HG03066 (cell line): Measurements from ENCODE around the gene RANBP3L.
"Not testable (repeated sequence)": the region's sequence is repeated elsewhere in the genome, so short reads cannot be mapped to it uniquely, and the experiment has no call there.

Experiments used
- ATAC-seq: cut with Tn5 transposase; IDR thresholded peaks from one replicate; pipeline ENCODE4 v1.9.1; 2021; ENCODE audit warnings: low read depth; ENCODE audit not compliant: unreplicated experiment

The RANBP3L gene

DNA sequence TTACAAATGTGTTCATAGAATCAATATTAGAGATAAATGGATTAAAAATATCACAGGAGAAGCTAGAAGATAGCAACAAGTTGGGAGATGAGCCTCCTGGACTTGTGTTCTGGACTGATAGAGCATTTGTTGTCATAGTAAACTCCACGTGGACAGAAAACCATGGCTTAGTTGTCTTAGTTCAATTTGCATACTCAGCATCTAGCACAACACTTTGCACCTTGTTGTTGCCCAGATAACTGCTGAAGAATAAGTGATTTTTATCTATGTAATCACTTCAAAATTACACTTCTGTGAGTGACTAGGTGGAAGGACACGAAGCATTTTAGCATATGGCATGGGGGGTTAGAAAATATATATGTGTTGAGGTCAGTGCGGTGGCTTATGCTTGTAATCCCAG is 4.0 kb downstream of the RANBP3L start:
- no peak for ATAC-seq

DNA sequence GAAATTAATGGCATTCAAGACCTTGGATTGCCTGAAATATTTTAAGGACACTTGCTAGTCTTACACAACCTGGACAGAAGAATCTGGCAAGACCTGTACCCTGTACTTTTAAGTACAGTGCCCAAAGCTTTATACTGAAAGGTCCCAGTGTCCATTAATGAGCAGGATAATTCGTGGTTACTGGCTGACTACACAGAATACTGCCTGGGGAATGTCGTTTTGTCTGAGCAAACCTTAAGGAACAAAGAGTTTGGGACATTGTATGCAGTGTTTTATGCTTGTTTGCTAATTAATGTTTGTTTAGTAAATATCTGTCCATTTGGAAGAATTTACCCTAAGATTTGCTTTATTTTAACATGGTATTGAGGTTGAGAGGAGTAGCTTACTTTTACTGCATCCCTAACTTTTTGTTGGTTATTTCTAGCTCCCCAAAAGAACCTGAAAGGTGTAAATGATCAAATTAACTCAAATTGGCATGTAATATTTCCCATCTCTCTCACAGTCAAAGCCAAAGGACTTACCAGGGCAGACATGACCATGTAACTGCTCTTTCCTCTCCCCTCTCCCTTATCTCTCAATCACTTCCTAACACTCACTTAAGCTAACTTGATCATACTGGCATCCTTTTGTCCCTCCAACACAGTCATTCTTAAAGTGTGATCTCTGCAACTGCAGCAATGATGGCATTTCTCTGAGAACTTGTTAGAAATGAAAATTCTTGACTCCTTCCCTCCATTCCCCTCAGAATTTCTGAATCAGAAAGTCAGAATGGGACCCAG is 15.7 kb downstream of the RANBP3L start:
- no peak for ATAC-seq

DNA sequence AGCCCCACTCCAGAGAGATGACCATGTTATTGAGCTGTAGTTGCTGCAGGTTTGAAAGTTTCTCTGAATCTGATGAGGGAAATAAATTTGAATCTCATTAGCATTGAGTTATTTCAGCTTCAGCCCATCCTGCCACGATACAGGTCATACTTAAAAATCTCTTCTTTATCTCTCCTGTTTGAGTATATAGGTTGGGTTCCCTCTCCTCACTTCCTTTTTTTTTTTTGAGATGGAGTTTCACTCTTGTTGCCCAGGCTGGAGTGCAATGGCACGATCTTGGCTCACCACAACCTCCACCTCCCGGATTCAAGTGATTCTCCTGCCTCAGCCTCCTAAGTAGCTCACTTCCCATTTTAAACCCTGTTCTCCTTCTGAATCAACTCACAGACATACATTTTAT is 17.9 kb downstream of the RANBP3L start:
- ATAC-seq = not testable (repeated sequence)

DNA sequence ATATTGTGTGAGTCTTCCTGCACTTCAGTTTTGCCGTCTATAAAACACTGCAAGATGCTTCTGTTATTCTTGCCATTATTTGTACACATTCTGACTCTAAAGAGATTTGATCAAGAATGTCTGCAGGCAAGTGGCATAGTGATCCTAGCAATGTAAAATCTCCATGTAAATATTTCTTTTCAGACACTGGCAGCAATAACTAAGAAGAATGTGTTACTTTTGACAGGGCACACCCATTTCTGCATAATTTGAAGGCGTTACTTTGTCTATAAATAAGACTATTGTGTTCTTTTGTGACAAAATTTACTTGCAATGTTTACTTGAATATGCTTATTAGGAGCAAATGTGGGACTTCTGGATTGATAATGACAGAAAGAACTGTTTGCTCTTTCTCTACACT is 20.1 kb downstream of the RANBP3L start:
- no peak for ATAC-seq

DNA sequence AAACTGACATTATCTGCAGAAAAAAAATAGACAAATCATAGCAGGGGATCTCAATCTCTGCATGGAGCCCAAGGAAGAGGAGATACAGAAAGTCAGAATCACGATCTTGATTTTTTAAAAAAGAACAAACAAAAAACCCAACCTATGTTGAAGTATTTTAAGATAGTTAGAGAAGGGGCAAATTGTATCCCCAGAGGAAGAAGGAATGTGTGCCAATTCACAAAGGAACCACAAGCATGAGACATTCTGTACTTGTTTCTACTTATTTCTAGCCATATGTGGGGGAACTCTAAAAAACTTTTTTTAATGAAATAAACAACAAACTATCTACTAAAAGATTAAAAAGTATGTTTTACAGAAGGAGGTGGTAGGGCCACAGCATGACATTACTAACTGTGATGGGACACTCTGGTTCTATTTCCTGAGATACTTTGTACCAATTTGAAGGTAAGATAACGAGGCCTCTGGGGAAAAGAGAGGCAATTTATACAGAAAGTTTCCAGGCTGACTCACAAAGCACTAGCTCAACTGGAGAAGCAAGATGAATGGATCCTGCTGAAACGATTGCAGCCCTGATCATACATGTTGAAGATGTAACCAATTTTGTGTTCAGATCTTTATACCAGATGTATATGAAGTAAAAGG is 22.5 kb downstream of the RANBP3L start:
- no peak for ATAC-seq

DNA sequence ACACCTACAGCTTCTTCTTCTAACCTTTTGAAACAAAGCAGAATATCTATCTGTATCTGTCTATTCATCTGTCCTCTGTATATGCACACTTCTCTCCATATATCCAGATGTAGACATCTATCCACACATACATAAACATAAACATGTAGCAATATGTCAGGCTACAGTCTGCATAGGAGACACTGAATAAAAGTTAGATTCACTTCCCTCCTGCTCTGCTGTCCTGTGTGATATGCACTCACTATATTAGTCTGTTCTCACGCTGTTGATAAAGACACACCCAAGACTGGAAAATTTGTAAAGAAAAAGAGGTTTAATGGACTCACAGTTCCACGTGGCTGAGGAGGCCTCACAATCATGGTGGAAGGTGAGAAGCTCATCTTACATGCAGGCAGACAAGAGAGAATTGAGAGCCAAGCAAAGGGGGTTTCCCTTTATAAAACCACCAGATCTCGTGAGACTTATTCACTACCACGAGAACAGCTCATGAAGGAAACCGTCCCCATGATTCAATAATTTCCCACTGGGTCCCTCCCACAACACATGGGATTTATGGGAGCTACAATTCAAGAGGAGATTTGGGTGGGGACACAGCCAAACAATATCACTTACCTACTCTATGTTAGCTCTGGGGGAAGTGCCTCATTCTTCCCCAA is 24.1 kb downstream of the RANBP3L start:
- no peak for ATAC-seq

DNA sequence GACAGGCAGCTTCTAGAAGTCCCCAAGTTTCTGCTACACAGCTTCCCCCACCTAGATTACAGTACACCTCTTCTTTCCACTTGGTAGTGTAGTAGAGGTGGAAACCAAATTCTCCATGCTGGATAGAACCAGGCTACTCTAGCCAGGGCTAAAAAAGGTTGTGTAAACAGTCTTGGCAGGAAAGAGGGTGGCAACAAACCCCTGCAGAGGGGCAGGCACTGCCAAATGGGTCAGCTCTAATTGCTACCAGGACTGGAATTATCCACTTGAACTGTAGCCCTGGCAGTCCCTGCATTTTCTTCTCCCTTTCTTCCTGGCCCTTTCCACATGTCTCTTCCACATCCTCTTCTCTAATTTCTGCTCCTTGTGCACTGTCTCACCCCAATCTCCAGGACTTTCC is 24.8 kb downstream of the RANBP3L start:
- ATAC-seq = no peak

DNA sequence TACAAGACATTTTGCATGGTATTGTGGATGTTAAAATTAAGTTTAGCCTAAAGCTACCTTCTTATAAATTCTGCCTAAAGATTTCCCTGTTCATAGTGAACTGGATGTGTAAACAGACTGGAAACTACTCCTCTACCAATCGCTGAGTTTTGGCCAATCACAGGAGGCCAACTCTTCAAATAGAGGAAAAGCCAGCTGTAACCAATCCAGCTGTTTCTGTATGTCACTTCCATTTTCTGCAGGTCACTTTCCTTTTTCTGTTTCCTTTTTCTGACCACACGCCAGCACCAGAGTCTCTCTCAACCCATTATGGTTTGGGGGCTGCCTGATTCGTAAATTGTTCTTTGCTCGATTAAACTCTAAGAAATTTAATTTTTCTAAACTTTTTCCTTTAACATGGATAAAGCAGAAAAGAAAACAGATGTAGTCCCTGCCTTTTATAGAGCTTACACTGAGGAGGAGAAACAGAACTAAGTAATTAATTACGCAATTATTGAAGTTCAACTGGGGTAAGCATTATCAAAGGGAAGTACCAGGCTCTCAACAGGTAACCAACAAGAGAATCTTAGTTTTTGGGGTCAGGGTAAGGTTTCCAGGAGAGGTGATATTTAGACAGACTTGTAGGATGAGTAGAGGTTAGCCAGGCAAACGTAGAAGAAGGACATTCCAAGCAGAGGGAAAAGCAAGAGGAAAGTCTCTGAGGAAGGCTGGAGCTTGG is 27.7 kb downstream of the RANBP3L start:
- no peak for ATAC-seq

DNA sequence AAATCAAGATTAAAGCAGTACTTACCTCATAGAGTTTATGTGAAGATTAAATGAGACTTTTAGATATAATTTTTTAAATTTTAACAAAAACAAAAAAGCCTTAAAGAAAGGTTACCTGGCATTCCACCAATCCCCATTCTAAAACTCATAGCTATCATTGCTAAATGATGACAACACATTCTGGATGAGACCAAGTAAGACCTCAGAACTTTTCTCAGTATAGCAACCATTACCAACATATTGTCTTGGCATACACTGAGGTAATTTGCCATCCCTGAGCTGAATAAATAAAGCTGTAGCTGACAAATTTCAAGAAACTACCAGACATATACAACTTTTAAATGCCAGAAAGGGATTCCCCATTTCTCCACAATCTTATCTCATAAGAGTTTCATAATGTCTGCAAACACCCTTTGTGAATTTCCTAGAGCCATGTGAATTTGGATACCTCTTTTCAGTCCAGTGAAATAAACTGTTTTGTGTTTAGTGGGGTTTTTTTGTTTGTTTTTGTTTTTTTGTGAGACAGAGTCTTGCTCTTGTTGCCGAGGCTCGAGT is 29.5 kb downstream of the RANBP3L start:
- ATAC-seq = no peak

DNA sequence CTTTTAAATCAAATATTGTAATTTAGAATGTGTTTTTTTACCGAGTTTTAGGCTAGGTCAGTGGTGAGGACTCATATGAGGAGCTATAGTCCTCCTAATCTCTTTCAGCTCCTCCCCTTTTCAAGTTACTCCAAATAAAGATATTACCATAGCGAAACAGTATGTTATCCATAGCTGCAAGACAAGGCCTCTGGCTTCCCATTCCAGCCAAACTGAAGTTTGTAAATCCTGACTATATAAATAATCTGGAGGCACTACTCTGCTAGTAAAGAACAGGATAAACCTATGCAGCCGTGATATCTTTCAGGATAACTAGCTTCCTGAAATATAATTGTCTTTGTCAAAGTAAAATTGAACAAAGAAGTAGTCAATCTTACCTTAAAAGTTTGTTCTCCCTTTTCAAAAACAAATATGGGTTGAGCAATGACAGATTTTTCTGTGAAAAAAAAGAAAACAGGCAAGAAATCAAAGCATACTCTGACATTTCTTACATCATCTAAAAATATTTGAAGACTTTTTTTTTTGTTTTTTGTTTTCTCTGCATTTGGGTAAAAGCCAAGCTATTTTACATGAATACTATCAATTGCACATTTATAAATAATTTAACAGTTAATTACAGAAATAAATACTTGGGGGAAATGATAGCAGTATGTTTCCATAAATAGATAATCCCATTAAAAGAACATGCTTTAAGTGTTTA is 30.7 kb downstream of the RANBP3L start:
- no peak for ATAC-seq

DNA sequence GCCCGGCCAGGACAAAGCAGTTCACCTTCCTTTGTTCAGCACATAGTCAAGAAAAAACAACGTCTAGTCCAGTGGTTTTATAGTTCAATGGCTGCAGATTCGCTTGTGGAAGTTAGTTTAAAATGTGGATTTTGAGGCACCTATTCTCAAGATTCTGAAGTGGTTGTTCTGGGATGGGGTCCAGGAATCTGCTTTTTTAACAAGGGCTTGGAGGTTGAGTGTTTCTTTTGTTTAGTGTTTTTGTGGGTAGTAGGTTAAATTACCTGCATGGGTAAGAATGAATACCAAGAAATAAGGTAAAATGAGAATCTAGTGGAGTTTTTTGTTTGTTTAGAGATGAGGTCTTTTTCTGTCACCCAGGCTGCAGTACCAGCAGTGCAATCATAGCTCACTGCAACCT is 31.5 kb downstream of the RANBP3L start:
- no peak for ATAC-seq

DNA sequence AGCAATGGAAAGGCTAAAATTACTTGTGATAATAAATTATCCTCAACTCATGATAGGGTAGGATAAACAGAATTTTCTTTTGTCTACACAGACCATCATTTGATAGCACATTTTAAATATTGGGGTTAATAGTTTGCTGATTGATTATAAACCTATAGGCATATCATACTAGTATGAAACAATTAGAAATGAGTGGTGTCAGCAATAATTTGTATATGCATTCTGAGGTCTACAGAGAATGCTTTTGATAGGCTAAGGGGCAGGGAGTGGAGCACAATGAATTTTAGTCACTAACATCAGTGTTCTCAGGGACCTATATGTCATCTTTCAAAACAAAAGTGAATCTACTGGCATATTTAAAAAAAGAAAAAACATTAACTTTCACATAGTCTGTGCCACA is 32.2 kb downstream of the RANBP3L start:
- ATAC-seq = no peak

DNA sequence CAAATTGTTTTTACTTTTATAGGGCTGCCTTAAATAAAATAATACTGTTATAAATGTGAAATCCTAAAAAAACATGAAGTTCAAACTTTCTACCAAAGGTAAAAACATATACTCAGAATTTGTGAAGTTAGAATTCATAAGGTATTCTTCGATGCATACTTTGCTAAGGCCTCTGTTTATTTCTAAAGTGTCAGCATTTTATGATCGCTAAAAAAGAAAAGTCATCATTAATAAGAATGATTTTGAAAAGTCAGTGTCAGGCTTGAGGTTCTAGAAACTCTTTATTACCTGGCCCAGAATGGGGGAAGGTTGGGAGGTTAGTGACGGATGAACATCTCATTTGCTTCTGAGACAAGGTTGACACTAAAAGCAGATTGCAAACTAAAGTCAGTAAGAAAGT is 33.8 kb downstream of the RANBP3L start:
- ATAC-seq = no peak

DNA sequence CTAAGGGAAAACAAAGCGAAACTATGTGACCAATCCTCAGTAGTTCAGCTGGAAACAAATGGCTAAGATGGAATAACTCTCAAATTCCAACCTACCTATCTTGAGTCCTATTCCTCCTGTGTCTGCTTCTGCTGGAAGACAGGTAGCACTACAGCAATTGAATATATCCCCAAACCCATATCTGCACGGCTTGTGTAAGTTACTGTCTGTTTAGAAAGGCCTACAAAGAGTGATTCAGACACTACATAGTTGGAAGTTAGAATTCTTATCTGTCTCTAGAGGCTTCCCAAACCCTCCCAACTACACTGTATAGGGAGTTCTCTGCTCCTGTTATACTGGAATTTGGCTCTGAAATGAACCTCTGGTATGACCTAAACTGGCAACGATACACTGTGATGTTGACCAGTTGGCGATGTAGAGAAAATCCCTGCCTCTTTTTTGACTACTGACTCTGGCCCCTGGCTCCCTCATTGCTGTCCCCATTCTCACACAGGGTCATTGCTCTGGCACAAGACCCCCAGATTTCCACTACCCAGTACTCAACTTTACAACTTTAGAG is 37.4 kb downstream of the RANBP3L start:
- ATAC-seq = no peak

DNA sequence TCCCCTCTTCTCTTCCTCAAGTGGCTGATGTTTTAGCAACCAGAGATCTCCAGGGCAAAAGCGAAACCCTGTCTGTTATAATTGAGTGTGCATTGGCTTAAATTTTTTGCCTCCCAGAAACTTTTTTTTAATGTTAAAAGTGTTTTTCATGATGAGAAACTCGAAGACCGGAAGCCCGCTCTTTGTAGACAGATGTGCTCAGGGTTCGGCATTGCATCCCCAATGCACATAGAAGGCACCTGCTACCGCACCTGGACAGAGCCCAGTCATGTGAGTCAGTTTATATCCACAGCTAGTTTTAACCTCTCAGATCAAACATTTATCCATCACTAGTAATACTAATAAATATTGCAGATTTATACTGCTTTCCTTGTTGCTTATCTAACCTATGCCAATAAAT is 40.5 kb downstream of the RANBP3L start:
- no peak for ATAC-seq

DNA sequence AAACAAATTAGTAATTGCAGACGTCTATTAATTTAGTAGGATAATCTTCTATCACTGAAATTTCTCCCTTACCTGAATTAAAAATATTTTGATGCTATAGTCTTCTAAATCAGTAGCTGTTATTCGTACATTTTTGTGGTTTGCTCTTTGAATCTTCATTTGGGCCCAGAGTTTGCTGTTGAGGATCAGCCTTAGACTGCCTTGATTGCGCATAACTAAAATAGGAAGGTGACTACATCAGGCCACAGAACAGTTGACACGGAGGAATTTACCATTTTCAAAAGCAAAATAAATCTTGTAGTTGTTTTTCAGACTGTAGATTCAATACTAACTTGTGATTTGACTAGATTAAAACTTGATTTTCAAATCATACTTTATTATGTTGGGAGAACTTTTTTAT is 48.1 kb downstream of the RANBP3L start:
- no peak for ATAC-seq

DNA sequence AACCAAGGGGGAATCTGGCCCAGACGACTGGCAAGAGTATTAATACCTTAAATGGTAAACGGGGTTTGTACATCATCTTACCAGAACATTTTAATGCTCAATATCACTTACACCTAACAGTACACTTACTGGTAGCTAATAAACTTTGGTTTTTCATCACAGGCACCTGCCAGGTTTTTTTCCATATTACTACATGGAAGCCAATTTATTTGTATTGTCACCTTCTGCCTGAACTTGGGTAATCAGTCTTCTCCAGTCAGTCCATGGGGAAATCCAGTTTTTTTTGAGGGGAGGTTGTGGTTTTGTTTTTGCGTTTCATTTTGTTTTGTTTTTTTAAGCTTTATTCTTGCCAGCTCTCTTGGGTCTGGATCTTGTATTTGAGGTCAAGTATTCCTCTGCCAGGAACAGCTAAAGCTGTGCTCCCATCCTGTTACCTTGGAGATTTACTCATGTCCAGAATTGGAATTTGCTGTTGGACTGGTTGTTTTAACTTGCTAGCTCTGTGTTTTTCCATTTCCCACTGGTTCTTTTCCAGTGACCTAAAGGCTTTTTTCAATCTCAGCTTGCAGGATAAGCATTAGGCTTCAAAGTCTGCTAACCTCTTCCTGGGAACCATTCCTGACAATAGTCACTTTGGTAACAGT is 48.9 kb downstream of the RANBP3L start:
- ATAC-seq = no peak

DNA sequence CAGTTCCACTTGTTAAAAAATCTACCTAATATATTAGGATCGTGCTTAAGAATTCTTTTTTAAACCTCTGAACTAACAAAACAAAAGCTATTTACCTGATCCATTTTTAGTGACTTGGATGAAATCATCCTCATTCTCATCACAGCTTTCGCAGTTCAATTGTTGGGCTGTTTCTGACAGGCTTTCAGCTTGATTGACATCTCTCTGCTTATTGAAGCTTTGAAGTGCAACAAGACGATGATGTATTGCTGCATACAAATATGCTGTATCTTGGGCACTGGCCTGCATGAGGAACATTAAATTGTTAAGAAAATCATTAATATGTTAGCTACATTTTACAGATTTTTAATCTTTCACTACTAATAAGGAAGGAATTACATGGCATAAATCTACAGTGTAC is 50.5 kb downstream of the RANBP3L start:
- ATAC-seq = no peak

DNA sequence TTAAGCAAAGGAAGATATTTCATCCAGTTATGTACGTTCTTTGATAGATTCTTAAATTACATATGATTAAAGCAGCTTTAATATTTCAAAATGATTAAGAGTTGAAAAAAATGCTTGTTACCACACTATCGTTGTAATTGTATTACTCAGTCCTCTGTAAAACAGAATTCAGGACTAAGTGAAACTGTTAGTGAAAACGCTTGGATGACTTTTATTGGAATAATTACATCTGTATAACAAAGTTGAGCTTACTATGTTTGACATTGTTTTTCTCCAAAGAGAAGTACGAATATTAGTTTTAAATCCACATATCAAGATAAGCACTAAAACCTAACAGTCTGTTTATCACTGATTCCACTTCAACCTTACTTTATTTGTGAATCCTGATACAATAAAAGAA is 51.3 kb downstream of the RANBP3L start:
- ATAC-seq = no peak
